GM19455 (cell line): ENCODE measurements around the gene GPC5.
"Not testable (repeated sequence)": the region's sequence is repeated elsewhere in the genome, so short reads cannot be mapped to it uniquely, and the experiment has no call there.

ENCODE experiments used
- ATAC-seq: cut with Tn5 transposase; IDR thresholded peaks from one replicate; pipeline ENCODE4 v1.9.1; 2021; ENCODE audit not compliant: unreplicated experiment

Gene GPC5

DNA sequence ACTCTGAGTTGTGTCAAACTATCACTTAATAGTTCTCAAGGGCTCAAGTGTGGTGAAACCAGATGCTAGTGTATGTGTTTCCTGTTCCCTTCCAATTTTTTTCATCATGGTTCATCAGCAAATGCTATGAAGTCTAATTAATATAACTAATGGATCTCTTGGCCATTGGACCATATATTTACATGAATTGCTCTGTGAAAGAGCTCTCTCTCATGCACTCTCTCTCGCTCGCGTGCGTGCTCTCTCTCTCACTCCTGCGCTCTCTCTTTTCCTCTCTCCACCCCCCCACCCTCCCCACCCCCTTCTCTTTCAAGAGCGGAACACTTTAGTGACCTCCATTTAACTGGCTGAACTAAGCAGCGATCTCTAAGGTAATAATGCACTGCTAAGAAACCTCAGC lies 1281.2 kb downstream of the GPC5 start:
- no peak for ATAC-seq

DNA sequence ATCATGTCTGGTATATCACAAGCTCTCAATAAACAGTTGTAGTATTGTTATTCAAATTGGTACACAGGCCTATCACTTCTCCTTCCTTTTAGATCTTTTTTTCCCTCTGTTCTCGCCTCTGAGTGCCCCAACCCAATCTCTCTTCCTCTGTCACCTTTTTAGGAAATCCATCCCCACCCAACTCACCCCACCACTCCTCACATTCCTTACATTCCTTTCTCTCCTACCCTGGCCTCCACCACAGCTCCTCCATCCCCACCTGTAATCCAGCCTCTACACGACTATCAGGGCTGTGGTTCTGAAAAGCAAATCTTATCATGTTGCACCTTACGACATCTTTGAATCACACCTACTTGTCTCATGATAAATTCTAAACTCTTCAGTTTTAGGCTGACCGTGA lies 1282.8 kb downstream of the GPC5 start:
- ATAC-seq, result no peak

DNA sequence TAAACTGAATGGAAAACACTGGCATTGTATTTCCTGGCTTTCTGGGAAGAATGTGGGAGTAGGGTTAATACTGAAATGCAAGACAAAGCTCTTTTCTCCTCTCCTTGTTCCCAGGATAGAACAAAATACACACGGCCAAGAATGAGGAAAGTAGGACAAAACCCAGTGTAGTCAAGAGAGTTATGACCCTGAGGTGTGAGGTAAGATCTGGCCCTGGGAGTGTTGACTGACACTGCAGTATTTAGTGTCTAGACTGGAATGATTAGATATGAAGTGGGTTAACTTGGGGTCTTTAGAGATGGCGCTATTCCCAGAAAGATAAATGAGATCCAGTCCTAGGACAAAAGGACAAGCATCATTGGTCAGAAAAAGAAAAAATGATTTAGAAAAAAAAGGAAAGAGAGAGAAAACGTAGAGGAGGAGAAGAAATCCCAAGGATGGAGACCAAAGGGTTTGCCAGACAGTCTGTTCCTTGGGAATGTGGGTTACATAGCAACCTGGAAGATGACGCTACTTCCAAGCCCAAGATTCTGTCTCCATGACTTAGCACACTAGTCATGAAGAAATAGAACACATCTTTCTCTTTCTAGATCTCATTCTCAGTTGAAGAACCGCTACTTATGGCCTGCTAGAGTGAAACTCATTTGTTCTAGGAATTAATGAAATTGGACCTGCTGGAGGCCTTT lies 1284.6 kb downstream of the GPC5 start:
- ATAC-seq, result no peak

DNA sequence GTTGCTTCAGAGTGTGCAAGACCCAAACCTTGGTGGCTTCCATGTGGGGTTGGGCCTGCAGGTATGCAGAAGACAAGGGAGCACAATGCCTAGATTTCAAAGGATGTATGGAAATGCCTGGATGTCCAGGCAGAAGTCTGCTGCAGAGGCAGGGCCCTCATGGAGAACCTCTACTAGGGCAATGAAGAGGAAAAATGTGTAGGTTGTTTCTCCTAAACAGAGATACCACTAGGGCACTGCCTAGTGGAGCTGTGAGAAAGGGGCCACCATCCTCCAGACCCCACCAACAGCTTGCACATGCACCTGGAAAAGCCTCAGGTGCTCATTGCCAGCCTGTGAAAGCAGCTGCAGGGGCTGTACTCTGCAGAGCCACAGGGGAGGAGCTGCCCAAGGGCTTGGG lies 1295.6 kb downstream of the GPC5 start:
- no peak for ATAC-seq

DNA sequence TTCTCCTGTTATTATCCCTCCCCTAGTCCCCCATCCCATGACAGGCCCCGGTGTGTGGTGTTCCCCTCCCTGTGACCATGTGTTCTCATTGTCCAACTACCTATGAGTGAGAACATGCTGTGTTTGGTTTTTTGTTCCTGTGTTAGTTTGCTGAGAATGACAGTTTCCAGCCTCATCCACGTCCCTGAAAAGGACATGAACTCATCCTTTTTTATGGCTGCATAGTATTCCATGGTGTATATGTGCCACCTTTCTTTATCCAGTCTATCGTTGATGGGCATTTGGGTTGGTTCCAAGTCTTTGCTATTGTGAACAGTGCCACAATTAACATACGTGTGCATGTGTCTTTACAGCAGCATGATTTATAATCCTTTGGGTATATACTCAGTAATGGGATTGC lies 1297.4 kb downstream of the GPC5 start:
- not testable (repeated sequence) for ATAC-seq

DNA sequence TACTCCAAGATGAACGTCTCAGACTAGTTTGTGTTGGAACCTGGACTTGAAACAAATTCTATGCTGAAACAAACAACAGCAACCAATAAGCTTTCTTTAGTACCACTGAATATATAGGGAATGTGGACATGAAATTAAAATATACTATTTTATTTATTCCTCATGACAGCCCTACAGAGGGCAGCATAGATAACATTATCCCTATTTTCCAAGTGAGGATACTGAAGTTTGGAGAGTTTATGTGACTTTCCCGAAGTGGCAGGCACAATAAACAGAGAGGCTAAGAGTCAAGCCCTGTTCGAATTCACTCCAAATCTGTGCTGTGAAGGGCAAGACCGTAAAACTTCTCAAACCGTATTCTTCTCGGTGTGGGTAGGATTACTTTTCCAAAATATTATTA lies 1318.3 kb downstream of the GPC5 start:
- ATAC-seq, result no peak

DNA sequence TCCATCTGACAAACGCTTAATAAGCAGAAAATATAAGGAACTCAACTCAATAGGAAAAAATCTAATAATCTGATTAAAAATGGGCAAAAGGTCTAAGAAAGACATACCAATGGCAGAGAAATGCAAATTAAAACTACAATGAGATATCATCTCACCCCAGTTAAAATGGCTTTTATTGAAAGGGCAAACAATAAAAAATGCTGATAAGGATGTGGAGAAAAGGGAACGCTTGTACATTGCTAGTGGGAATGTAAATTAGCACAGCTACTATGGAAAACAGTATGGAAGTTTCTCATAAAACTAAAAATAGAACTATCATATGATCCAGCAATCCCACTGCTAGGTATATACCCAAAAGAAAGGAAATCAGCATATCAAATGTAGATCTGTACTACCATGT lies 1319.4 kb downstream of the GPC5 start:
- ATAC-seq, result no peak

DNA sequence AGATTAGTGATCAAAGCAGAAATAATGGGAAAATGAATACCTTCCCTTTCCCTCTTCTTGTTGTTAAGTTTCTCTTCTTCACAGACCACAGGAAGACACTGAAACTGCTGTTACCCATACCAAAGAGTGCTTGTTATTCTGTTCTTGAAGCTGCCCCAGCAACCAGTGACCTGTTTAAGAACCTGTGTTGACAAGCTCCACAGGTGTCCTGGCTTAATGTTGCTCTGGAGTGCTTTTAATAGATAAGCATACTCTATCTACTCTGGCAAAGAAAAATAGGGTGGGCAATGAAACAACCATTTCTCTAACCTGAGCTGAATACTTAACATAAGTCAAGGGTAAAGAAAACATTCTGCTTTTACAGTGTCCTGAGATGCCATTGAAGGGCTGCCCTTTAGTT lies 1321.4 kb downstream of the GPC5 start:
- ATAC-seq, result no peak

DNA sequence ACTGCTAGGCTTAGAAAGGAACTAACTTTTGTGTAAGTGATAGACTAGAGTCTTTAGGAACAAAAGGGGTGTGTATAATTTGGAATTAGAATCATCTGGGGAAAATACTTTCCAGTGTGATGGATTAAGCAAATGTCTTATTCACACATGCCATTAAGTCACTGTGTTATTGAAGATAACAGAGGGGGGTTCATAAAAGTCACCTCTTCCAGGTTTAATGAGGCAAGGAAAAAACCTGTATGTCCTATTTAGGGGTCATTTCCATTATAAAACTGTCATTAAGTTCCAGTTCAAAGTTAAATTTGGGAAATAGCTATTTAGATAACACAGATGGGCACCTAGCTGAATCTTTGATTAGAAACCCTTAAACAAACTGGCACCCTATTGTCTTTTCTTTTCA lies 1323.2 kb downstream of the GPC5 start:
- ATAC-seq, result no peak

DNA sequence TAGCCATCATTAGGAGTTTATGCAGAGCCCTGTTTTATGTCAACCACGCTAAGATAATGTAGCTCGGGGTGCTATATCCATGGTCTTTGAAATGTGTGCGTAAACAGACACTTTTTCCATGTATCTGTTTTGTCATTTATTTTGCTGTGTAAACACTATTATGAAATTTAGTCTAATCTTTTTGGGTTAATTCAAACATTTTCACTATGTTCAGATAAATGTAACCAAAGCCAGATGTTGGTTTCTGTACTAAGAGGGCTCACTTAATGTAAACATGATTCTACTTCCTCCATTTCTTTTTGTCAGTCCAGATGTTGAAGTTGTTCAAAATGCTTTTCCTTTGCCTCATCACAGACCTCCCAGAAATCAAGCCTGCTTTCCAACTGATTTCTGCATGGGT lies 1328.7 kb downstream of the GPC5 start:
- no peak for ATAC-seq

DNA sequence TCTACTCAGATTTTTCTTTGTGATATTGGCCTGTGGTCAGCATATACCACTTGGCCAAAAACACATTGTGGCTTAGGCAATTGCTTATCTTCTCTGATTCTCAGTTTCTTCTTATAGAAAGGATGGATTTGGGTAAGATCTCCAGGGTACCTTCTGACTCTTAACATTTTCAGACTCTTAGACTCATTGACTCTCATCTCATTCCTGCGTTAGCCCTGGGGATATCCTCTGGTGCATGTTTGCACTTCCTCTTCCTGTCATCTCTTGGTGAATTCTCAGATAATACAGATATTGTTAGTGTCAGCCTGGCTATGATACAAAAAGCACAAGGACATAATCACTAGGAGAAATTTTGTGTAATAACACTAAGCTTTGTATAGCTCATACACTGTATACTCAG lies 1335.6 kb downstream of the GPC5 start:
- ATAC-seq, result no peak

DNA sequence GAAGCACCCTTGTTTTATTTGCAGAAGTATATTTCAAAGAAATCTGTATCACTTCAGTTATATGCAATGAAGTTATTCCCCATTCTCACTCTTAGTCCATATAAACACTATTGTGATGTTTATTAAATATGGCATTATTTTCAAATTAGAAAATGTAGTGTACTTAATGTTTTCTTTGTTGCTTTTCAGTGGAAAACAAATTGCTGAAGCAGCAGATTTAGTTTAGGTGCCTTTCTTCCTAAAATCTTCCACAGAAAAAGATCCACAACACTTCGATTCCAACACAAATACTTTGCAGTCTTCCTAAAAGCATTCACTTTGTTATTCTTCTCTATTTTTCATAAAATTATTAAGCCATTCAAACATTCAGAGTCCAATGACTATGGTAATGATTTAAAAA lies 1336.1 kb downstream of the GPC5 start:
- no peak for ATAC-seq

DNA sequence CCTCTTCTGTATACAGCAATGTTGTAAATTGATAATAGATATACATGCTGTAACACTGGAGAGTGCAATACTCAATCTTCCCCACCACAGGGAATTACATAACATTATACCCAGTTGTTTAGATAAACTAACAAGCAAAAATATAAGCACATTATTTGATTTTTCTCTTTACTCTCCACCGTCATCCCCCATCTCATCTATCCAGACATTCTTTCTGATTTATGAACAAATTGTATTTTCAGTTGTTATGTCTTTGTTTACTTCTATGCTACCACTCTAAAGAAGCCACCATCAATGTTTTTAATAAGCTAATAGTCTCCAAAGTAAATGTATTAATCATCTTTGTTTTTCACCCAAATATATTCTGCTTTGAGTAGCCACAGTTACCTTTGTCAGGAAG lies 1337.5 kb downstream of the GPC5 start:
- no peak for ATAC-seq

DNA sequence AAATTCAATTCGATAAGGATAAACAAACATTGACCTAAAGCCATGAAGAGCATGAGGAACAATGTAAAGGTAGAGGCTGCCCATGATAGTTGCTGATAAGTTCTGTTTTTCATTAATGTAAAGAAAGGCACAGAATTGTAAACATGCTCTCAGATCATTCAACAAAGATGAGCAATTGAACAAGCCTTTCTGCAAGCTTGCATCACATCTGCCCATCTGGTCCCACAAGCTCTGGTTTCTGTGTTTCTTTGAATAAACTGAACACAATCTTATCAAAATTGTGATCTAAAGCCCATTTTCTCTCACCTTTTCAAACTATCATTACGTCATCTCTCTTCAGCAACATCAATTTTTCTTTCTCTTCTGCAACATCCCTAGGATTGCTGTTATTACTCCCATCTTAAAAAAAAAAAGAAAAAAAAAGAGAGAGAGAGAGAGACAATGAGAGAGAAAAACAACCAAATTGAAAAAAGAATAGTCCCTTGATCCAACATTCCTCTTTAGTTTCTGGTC lies 1340.9 kb downstream of the GPC5 start:
- no peak for ATAC-seq

DNA sequence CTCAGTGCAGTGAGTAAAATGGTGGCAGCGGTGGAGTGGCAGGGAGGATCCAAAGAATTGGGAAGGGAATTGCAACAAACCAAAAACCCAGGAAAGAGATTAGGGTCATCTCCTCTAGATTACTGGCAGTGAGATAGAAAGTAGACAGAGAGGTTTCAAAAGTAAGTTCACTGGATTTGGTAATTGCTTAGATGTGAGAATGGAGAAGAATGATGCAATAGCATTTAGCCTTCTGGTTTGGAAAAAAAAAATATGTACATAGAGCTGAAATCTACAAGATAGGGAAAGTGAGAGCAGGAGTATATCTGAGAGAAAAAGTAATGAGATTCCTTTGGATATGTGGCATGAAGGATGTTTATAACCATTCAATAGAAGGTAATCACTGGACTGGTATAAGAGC lies 1345.6 kb downstream of the GPC5 start:
- no peak for ATAC-seq

DNA sequence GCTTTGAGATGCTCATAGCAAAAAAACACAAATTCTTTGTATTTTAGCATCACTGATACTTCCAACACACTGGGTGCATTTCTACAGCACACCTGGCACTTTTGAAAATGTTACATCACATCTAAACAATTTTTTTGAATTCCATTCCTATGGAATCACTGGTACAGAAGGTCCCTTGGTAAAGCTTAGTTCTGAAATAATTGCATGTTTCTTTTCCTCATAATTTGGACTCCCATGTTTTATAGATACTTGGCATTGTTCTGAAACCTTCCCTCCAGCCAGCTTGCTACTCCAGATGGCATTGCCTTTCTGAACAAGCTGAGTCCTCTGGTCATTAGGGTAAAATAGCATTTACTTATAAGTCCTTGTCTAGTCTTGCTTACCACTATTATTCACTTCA lies 1346.8 kb downstream of the GPC5 start:
- ATAC-seq, result no peak

DNA sequence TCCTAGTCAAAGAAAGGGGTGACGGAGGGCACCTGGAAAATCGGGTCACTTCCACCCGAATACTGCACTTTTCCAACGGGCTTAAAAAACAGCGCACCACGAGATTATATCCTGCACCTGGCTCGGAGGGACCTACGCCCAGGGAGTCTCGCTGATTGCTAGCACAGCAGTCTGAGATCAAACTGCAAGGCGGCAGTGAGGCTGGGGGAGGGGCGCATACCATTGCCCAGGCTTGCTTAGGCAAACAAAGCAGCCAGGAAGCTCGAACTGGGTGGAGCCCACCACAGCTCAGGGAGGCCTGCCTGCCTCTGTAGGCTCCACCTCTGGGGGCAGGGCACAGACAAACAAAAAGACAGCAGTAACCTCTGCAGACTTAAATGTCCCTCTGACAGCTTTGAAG lies 1354.3 kb downstream of the GPC5 start:
- not testable (repeated sequence) for ATAC-seq

DNA sequence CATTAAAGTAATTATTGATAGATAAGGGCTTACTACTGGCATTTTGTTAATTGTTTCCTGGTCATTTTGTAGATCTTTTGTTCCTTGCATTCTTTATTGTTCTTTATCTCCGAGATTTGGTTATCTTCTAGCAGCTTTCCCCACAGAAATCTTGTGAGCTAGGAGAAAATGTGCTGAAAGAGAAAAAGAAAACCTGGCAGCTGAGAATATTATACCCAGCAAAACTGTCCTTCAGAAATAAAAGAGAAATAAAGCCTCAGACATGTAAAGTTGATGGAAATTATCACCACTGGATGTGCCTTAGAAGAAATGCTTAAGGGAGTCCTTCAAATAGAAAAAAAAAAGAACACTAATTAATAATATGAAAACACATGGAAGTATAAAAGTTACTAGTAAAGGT lies 1363.3 kb downstream of the GPC5 start:
- no peak for ATAC-seq

DNA sequence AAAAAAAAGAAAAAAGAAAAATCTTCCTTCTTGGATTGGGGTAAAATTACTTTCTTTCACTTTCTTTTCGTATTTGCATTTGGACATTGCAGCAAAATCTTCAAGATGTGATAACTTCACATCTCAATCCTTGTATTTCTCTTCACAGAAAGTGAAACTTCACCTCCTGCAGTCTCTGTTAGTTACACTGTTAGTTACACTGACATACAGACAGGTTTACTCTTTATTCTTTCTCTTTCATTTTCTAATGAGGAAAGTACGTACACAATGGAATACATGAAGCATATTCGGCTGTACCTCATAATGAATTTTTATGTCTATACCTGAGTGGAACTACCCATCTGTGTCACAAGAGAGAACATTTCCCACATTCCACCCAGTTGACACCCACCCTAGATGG lies 1369.0 kb downstream of the GPC5 start:
- ATAC-seq, result no peak

DNA sequence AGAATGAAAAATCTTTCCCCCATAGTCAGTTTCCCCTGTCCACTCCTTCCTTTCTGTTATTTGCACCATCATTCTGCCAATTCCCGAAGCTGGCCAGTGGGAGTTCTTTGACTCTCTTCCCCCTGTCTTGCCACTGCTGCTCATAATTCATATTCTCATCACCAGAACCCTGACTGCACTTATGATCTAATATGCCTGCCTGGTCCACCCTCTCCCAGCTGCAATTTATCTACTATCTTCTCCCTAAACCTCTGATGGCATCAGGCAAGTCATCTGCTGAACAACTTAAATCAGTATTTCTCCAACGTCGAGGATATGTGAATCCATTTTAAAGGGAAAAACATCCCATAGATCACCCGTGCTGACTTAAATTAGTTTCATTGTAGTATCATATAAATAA lies 1370.2 kb downstream of the GPC5 start:
- no peak for ATAC-seq

DNA sequence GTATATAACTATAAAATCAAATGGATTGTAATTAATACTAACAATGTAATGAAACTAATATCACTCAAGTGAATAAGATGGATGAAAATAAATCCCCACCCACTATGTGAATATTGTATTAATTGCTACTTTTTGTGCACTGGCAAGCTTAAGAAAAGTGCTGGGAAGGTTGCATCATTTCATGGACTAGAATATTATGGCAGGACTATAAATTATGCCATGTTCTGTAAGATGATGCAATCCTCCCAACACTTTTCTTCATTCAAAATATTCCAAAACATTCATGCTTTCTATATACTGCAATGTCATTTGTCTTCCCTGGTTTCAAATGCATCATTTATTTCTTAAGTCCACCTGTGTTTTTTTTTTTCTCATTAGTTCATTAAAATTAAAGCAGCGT lies 1370.6 kb downstream of the GPC5 start:
- ATAC-seq, result no peak

DNA sequence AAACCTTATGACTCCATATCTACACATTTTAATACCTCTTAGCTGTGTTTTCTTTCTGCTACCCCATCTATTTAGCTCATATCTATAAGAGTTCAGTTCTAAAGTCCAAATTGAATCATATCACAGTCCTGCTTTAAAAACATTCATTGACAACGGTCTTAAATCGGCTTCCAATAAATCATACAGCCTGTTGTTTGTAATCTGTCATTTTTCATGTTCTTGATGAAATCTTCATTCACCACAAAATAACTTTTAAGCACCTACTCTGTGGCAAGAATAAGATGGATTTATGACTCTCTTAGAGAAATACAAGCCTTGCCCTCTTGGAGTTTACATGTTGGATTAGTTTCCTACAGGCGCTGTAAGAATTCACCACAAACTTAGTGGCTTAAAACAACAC lies 1377.2 kb downstream of the GPC5 start:
- ATAC-seq, result no peak

DNA sequence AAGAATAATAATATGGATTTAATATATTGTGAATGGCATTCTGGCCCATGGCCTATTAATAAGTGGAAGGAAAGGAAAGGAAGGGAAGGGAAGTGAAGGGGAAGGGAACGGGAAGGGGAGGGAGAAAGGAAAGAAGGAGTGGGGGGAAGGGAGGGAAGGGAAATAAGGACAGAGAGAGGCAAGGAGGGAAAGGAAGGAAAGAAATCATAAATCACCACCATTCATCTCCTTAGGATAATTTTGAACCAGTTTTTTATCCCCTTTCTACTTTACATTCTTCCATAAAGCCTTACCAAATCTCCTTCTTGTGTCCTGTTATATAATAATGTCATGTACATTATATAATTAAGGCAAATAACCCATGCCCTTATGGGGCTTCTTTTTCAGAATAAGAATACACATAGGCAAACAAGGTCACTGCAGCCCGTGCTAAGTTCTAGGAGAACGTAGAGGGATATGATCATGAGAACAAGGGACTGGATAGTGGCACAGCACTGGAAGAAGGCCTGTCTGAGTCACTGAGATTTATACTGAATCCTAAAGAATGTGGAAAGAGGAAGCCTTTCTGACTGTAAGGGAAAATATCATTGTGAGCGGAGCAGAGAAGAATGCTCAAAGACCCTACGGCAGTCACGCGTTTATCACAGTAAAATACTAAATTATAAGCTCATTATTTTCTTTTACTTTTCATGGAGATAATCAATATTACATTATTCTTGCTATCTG lies 1383.7 kb downstream of the GPC5 start:
- no peak for ATAC-seq
